GM12891 (cell line): ENCODE results near the gene LIFR.

Source experiments
- POLR2A ChIP-seq: IDR thresholded peaks from 2 replicates; pipeline ENCODE4 v1.6.1; 2011; ENCODE audit warnings: low read depth, low read length, control low read depth
- POLR2AphosphoS5 ChIP-seq: IDR thresholded peaks from 2 replicates; pipeline ENCODE4 v1.6.1; 2011; ENCODE audit warnings: low read depth, low read length, control low read depth
- POU2F2 ChIP-seq: IDR thresholded peaks from 2 replicates; pipeline ENCODE4 v1.6.1; 2011; ENCODE audit warnings: low read depth, mild to moderate bottlenecking, control low read depth, low read length, moderate library complexity
- SPI1 ChIP-seq: IDR thresholded peaks from 2 replicates; pipeline ENCODE4 v1.6.1; 2011; ENCODE audit warnings: low read depth, low read length, control low read depth
- TAF1 ChIP-seq: IDR thresholded peaks from 2 replicates; pipeline ENCODE4 v1.6.1; 2011; ENCODE audit warnings: low read depth, low read length, control low read depth

- TF ChIP-seq TAF1 (no peak), POLR2AphosphoS5 (no peak), POLR2A (no peak), POU2F2 (no peak), SPI1 (no peak)
Measured at GRCh38 chr5:38452201-38452600, 104.2 kb downstream of the LIFR start.
